ENCODE measurements around the gene KIF12.

KIF12 gene

GRCh38 chr9:114072184-114073140, 26.6 kb downstream of the KIF12 start:
- peak; percentile 30 for DNase-seq (ENCODE audit: low read depth)
- TF ChIP-seq, protein P1, sequence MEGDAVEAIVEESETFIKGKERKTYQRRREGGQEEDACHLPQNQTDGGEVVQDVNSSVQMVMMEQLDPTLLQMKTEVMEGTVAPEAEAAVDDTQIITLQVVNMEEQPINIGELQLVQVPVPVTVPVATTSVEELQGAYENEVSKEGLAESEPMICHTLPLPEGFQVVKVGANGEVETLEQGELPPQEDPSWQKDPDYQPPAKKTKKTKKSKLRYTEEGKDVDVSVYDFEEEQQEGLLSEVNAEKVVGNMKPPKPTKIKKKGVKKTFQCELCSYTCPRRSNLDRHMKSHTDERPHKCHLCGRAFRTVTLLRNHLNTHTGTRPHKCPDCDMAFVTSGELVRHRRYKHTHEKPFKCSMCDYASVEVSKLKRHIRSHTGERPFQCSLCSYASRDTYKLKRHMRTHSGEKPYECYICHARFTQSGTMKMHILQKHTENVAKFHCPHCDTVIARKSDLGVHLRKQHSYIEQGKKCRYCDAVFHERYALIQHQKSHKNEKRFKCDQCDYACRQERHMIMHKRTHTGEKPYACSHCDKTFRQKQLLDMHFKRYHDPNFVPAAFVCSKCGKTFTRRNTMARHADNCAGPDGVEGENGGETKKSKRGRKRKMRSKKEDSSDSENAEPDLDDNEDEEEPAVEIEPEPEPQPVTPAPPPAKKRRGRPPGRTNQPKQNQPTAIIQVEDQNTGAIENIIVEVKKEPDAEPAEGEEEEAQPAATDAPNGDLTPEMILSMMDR (IDR thresholded peaks at IDR 0.05; ENCODE audit: insufficient read depth, low read depth, low read length, missing control alignments): no peak
- H3K4me3 ChIP-seq (ENCODE audit: low read length): no peak overlapping the region

DNA sequence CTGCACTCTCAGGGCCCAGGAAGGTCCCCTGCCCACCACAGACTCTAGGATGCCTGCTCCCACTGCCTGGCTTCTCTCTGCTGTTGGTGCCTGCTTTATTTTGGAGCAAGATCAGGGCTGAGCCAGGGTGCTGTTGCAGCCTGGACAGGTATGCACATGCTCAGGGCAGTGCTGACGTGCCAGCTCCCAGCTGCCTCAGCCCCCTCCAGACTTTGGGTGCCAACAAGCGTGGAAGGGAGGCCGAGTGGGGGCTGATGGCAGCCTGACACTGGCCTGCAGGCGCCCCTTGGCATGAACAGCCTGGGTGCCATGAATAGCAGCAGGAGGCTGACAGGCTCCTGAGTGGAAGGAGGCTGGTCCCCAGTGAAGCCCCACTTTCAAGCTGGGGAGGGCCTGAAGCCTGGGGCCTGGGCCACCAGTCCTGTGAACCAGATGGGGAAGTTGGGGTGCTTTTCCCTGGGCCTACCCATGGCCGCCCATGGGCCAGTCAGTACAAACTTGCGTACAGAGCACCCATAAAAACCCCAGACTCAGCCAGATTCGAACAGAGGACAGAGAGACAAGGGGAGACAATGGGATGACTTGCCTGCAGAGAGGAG, 27.8 kb downstream of the KIF12 start:
- TF ChIP-seq, protein P1 (IDR thresholded peaks at IDR 0.05; ENCODE audit: insufficient read depth, low read depth, low read length, missing control alignments): no peak

GRCh38 chr9:114070188-114071103, 28.6 kb downstream of the KIF12 start:
- no peak overlapping the region for H3K4me3 ChIP-seq (ENCODE audit: low read length)
- TF ChIP-seq, protein P1 (IDR thresholded peaks at IDR 0.05; ENCODE audit: insufficient read depth, low read depth, low read length, missing control alignments): no peak
- no peak for DNase-seq (ENCODE audit: low read depth)

More for the DNA sequence above, 27.8 kb downstream of the KIF12 start:
- peak; percentile 59 for DNase-seq (ENCODE audit: low read depth)
- H3K4me3 ChIP-seq (ENCODE audit: low read length): no peak overlapping the region

- H3K4me3 ChIP-seq (ENCODE audit: low read length): no peak overlapping the region
- DNase-seq (ENCODE audit: low read depth): no peak
- TF ChIP-seq, protein P1 (IDR thresholded peaks at IDR 0.05; ENCODE audit: insufficient read depth, low read depth, low read length, missing control alignments): no peak
These were observed 29.5 kb downstream of the KIF12 start for GRCh38 chr9:114069476-114070187.

DNA sequence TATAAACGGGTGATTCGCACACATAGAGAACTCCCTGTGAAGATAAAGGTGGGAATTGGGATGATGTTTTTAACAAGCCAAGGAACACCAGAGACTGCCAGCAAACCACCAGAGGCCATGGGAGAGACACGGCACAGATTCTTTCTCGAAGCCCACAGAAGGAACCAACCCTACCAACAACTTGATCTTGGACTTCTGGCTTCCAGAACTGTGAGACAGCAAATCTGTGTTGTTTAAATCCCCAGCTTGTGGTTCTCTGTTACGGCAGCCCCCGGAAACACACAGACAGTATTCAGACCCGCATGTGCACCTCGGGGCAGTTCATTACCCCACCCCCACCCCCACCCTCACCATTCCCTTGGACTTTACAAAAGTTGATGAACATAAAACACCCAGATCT, 33.8 kb downstream of the KIF12 start:
- no peak overlapping the region for H3K4me3 ChIP-seq (ENCODE audit: low read length)
- TF ChIP-seq, protein P1 (IDR thresholded peaks at IDR 0.05; ENCODE audit: insufficient read depth, low read depth, low read length, missing control alignments): no peak
- DNase-seq (ENCODE audit: low read depth): no peak

All from epithelial cell of esophagus (primary cell).